Memory B cell (primary cell): ENCODE data around the gene POLR3K.
"Not testable (repeated sequence)": the region's sequence is repeated elsewhere in the genome, so short reads cannot be mapped to it uniquely, and the experiment has no call there.

Experiments used
- ATAC-seq: fragments of 150-1000 bp; cut with Tn5 transposase; 2 replicates; pipeline ENCODE4 v1.10.0; 2021; ENCODE audit warnings: low read depth, mild to moderate bottlenecking, moderate library complexity
- DNase-seq, 2 donors: peaks; one replicate each; pipeline ENCODE4 v3.0.0; 2022; ENCODE audit warnings: low spot score in 2 of 2
- H3K27ac Mint-ChIP-seq: one replicate; pipeline ENCODE4 v1.8.0; 2022; ENCODE audit warnings: mild to moderate bottlenecking, moderate library complexity, mixed read lengths
- H3K27me3 Mint-ChIP-seq: one replicate; pipeline ENCODE4 v1.8.0; 2022; ENCODE audit warnings: mixed read lengths
- H3K36me3 Mint-ChIP-seq: one replicate; pipeline ENCODE4 v1.8.0; 2022; ENCODE audit warnings: mild to moderate bottlenecking, mixed read lengths
- H3K4me1 Mint-ChIP-seq: one replicate; pipeline ENCODE4 v1.8.0; 2022; ENCODE audit warnings: mixed read lengths
- H3K4me3 Mint-ChIP-seq: one replicate; pipeline ENCODE4 v1.8.0; 2022; ENCODE audit warnings: mild to moderate bottlenecking, moderate library complexity, mixed read lengths
- H3K9me3 Mint-ChIP-seq: one replicate; pipeline ENCODE4 v1.8.0; 2022; ENCODE audit warnings: mixed read lengths

The POLR3K gene

GRCh38 chr16:36336-36984 lies 16.9 kb downstream of the POLR3K start:
- ATAC-seq (no peak), DNase-seq (peak in 1 of 2 donors; percentile 11)
- no peaks in the 10 kb centered on the region for H3K27me3 Mint-ChIP-seq
- H3K27ac Mint-ChIP-seq, result peak overlapping the region; percentile 95
- peak overlapping the region; percentile 88 for H3K4me3 Mint-ChIP-seq
- H3K36me3 Mint-ChIP-seq, result peaks cover 2% of the 10 kb centered on the region
- peaks cover 58% of the 10 kb centered on the region for H3K4me1 Mint-ChIP-seq
- H3K9me3 Mint-ChIP-seq, result no peaks in the 10 kb centered on the region

- peak overlapping the region; percentile 95 for H3K27ac Mint-ChIP-seq
- no peak for DNase-seq
- peaks cover 2% of the 10 kb centered on the region for H3K36me3 Mint-ChIP-seq
- H3K27me3 Mint-ChIP-seq, result no peaks in the 10 kb centered on the region
- H3K9me3 Mint-ChIP-seq, result no peaks in the 10 kb centered on the region
- H3K4me3 Mint-ChIP-seq, result peak overlapping the region; percentile 88
- peaks cover 58% of the 10 kb centered on the region for H3K4me1 Mint-ChIP-seq
- no peak for ATAC-seq
These were observed 17.6 kb downstream of the POLR3K start for GRCh38 chr16:35678-36305.

DNA sequence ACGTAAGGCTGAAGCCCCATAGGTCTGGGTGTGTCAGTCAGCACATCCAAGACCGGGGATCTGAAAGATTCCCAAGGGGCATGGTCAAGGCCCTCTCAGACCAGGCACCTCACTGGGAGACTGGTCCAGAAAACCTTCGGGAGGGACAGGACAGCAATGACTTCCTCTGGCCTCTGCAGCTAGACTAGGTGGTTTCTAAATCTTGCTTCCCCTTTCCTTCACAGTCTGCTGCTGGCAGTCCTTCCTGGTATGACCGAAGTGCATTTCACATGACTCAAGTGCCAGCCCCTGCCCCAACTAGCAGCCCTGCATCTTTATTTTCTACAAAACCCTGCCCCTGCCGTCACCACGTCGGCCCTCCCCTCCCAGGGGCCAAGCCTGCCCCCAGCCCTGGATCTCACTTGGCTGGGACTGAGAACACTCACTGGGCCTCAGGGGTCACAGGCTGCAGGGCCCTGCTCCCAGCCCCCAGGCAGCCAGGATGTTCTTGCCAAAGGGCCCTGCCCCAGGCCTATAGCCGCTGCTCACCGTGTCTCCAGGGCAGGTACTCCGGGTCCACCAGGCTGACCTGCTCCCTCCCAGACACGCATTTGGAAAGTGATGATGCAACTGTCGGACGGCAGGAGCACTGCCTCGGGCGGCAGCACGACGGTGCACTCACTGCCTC lies 18.3 kb downstream of the POLR3K start:
- peak; percentile 50 to 58 for DNase-seq
- peaks cover 63% of the 10 kb centered on the region for H3K4me1 Mint-ChIP-seq
- no peaks in the 10 kb centered on the region for H3K9me3 Mint-ChIP-seq
- H3K36me3 Mint-ChIP-seq, result peaks cover 3% of the 10 kb centered on the region
- H3K4me3 Mint-ChIP-seq, result peak overlapping the region; percentile 88
- ATAC-seq, result peak; percentile 58
- peak overlapping the region; percentile 95 for H3K27ac Mint-ChIP-seq
- H3K27me3 Mint-ChIP-seq, result no peaks in the 10 kb centered on the region

- H3K27me3 Mint-ChIP-seq, result no peaks in the 10 kb centered on the region
- peaks cover 4% of the 10 kb centered on the region for H3K36me3 Mint-ChIP-seq
- H3K27ac Mint-ChIP-seq, result peak overlapping the region; percentile 95
- DNase-seq (no peak), ATAC-seq (no peak)
- peak overlapping the region; percentile 88 for H3K4me3 Mint-ChIP-seq
- H3K9me3 Mint-ChIP-seq, result no peaks in the 10 kb centered on the region
- peaks cover 60% of the 10 kb centered on the region for H3K4me1 Mint-ChIP-seq
These were observed 18.8 kb downstream of the POLR3K start for GRCh38 chr16:34648-34987.

DNA sequence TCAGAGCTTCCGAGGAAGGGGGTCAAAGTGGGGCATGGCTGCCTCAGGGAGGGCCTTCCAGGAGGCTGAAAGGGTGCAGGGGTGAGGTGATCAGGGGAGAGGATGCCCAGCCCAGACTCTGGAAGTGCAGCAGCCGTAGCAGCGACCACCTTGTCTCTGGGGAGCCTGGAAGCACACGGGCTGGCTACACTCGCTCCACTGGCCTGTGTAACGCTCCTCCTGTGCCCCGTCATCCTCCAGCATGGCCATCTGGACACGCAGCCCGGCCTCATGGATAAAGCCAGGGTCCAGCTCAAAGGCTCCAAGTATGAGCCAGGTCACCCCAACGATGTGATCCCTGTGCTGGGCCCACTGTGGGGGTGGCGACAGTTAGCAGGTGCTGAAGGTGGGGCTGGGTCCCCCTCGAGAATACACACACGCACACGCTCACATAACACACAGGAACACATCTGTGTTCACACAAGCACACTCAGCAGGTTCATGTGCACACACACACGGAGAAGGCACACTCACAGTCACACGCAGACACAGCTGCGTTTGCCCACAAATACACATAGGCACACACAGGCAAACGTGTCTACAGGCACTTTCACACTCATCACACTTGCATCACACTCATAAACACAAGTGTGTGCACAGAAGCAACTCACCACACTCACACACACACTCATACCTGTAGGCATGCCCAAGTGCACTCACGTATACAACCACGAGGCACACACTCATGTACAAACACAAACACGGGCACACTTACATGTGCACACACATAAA lies 19.3 kb downstream of the POLR3K start:
- no peak for DNase-seq
- Mint-ChIP-seq H3K36me3 (peaks cover 4% of the 10 kb centered on the region), H3K27me3 (no peaks in the 10 kb centered on the region), H3K27ac (peak overlapping the region; percentile 95), H3K4me1 (peaks cover 55% of the 10 kb centered on the region), H3K9me3 (no peaks in the 10 kb centered on the region), H3K4me3 (peak overlapping the region; percentile 88)
- no peak for ATAC-seq

DNA sequence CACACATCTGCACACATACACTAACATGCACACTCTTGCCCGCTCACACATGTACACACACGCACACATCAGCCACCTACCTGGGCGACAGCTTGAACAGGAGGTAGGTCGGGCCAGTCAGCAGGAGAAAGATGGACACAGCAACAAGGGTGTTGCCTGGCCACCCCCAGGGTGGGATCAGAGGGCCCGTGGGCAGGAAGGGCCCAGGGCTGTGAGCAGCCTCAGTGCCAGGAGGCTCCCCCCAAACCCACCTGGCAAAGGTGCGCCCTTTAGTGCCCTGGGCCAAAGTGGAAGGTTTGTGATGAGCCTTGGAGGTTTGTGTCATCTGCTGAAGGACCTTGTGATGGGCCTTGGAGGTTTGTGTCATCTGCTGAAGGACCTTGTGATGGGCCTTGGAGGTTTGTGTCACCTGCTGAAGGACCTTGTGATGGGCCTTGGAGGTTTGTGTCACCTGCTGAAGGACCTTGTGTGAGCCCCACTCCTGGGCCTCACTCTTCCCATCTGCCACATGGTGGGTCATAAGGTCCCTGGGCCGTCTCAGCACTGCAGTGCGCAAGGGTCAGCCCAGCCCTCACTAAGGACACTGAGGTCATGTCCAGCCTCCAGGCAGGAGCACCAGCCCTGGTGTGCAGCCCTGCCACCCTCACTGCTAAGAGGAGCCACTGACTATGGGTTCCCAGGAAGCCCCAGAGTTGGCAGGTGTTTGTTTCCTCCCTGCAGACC lies 20.1 kb downstream of the POLR3K start:
- H3K4me1 Mint-ChIP-seq, result peaks cover 47% of the 10 kb centered on the region

DNA sequence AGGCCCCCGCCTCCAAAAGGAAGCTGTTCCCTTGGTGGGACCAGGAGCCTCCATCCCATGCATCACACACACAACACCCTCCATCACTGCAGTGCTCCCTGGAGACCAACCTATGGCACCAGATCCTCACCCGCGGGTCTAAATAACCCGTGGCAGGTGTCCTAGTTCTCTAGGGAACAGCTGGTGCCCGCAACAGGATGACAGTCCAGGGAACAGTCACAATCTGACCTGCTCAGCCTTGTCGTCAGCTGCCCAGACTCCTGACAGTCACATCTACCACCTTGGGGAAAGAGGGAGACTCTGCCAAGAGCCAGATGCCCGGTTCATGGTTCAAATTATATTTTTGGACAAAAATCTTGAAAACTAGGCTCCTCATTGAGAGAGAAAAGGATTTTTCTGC lies 22.8 kb downstream of the POLR3K start:
- ATAC-seq, H3K36me3 Mint-ChIP-seq, DNase-seq, H3K9me3 Mint-ChIP-seq, H3K27me3 Mint-ChIP-seq: not testable (repeated sequence)
- H3K4me1 Mint-ChIP-seq, result peaks cover 31% of the 10 kb centered on the region
- peak overlapping the region; percentile 82 for H3K27ac Mint-ChIP-seq
- peak overlapping the region; percentile 33 for H3K4me3 Mint-ChIP-seq

More for the DNA sequence above, 20.1 kb downstream of the POLR3K start:
- Mint-ChIP-seq H3K27ac (peak overlapping the region; percentile 95), H3K4me3 (peak overlapping the region; percentile 88)
- H3K27me3 Mint-ChIP-seq, DNase-seq, H3K9me3 Mint-ChIP-seq, ATAC-seq, H3K36me3 Mint-ChIP-seq: not testable (repeated sequence)

DNA sequence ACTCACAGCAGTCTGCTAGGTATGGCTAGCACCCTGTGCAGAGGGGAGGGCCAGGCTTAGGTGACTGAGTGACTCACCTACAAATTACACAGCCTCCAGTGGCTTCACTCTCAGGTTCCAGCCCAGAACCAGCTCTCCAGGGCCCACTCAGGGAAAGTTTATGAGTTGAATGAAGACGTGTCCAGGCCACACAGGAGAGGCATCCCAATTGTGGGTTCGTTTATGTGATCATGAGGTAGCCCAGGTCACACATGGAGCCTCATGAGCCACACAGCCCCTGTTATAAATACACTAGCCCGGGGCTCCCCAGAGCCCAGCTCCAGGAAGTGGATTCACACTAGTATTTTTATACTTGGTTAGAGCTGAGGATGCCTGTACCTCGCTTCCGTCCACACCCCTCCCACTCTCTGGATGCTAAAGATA lies 27.5 kb downstream of the POLR3K start:
- H3K4me3 Mint-ChIP-seq, H3K4me1 Mint-ChIP-seq, H3K36me3 Mint-ChIP-seq, DNase-seq, H3K27ac Mint-ChIP-seq, H3K27me3 Mint-ChIP-seq, H3K9me3 Mint-ChIP-seq: not testable (repeated sequence)
- peak; percentile 66 for ATAC-seq

GRCh38 chr16:24151-24550 lies 29.3 kb downstream of the POLR3K start:
- H3K4me3 Mint-ChIP-seq, H3K4me1 Mint-ChIP-seq, ATAC-seq, H3K27ac Mint-ChIP-seq, H3K27me3 Mint-ChIP-seq, H3K36me3 Mint-ChIP-seq, H3K9me3 Mint-ChIP-seq, DNase-seq: not testable (repeated sequence)

DNA sequence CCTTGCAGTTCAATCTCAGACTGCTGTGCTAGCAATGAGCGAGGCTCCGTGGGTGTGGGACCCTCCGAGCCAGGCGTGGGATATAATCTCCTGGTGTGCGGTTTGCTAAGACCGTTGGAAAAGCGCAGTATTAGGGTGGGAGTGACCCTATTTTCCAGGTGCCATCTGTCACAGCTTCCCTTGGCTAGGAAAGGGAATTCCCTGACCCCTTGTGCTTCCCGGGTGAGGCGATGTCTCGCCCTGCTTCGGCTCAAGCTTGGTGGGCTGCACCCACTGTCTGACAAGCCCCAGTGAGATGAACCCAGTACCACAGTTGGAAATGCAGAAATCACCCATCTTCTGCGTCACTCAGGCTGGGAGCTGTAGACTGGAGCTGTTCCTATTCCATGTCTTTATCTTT lies 32.5 kb downstream of the POLR3K start:
- H3K4me1 Mint-ChIP-seq, H3K4me3 Mint-ChIP-seq, ATAC-seq, H3K27me3 Mint-ChIP-seq, DNase-seq, H3K27ac Mint-ChIP-seq, H3K36me3 Mint-ChIP-seq, H3K9me3 Mint-ChIP-seq: not testable (repeated sequence)

- H3K27ac Mint-ChIP-seq, H3K9me3 Mint-ChIP-seq, H3K27me3 Mint-ChIP-seq, H3K4me1 Mint-ChIP-seq, H3K36me3 Mint-ChIP-seq, H3K4me3 Mint-ChIP-seq, DNase-seq, ATAC-seq: not testable (repeated sequence)
These were observed 36.2 kb downstream of the POLR3K start for GRCh38 chr16:17062-17765.

GRCh38 chr16:10772-11171 lies 42.6 kb downstream of the POLR3K start:
- H3K4me1 Mint-ChIP-seq, H3K27me3 Mint-ChIP-seq, H3K36me3 Mint-ChIP-seq, H3K27ac Mint-ChIP-seq, H3K9me3 Mint-ChIP-seq: not testable (repeated sequence)
- DNase-seq (peak; percentile 73 to 91), ATAC-seq (peak; percentile 50)
- H3K4me3 Mint-ChIP-seq, result peak overlapping the region; percentile 32
